ENCODE data around the gene SERPINI1.

Gene SERPINI1

GRCh38 chr3:167750272-167750971 lies 14.9 kb downstream of the SERPINI1 start:
- no peak overlapping the region for H3K4me3 ChIP-seq (ENCODE audit: low read depth, low read length)
- no peak for TF ChIP-seq CTCF (IDR thresholded peaks at IDR 0.05; ENCODE audit: insufficient read depth, low read depth, low read length, missing control alignments)
- DNase-seq (ENCODE audit: low read depth), result peak; percentile 71

- no peak for TF ChIP-seq CTCF (IDR thresholded peaks at IDR 0.05; ENCODE audit: insufficient read depth, low read depth, low read length, missing control alignments)
- DNase-seq (ENCODE audit: low read depth), result no peak
- H3K4me3 ChIP-seq (ENCODE audit: low read depth, low read length), result no peak overlapping the region
Measured at GRCh38 chr3:167754049-167754448, 18.5 kb downstream of the SERPINI1 start.

- TF ChIP-seq CTCF (IDR thresholded peaks at IDR 0.05; ENCODE audit: insufficient read depth, low read depth, low read length, missing control alignments), result no peak
- H3K4me3 ChIP-seq (ENCODE audit: low read depth, low read length), result no peak overlapping the region
- DNase-seq (ENCODE audit: low read depth), result no peak
Measured at GRCh38 chr3:167761302-167761701, 25.8 kb downstream of the SERPINI1 start.

GRCh38 chr3:167762296-167762695 lies 26.8 kb downstream of the SERPINI1 start:
- no peak for DNase-seq (ENCODE audit: low read depth)
- TF ChIP-seq CTCF (IDR thresholded peaks at IDR 0.05; ENCODE audit: insufficient read depth, low read depth, low read length, missing control alignments), result no peak
- no peak overlapping the region for H3K4me3 ChIP-seq (ENCODE audit: low read depth, low read length)

- TF ChIP-seq CTCF (IDR thresholded peaks at IDR 0.05; ENCODE audit: insufficient read depth, low read depth, low read length, missing control alignments), result no peak
- H3K4me3 ChIP-seq (ENCODE audit: low read depth, low read length), result no peak overlapping the region
- peak; percentile 28 for DNase-seq (ENCODE audit: low read depth)
Measured at GRCh38 chr3:167772992-167773391, 37.5 kb downstream of the SERPINI1 start.

GRCh38 chr3:167773584-167773983 lies 38.1 kb downstream of the SERPINI1 start:
- no peak overlapping the region for H3K4me3 ChIP-seq (ENCODE audit: low read depth, low read length)
- peak; percentile 18 for DNase-seq (ENCODE audit: low read depth)
- no peak for TF ChIP-seq CTCF (IDR thresholded peaks at IDR 0.05; ENCODE audit: insufficient read depth, low read depth, low read length, missing control alignments)

Measured in GM12865 (cell line).